Stromal cell of bone marrow (primary cell): ENCODE measurements around the gene TULP3.
A peak's percentile ranks its signal among the peaks of the same experiment; 100 is the strongest.

ENCODE experiments used
- DNase-seq: peaks from one replicate; pipeline ENCODE4 v3.0.0-alpha.2; 2012; ENCODE audit warnings: low read depth

Gene TULP3

GRCh38 chr12:2877047-2877952 is 13.4 kb upstream of the TULP3 start, which contains the start of the genes FOXM1 and RHNO1:
Gene FOXM1 (minus strand): TSS chr12:2877174. CDS start chr12:2874478, 2,696 bp downstream.
Gene RHNO1 (plus strand): TSS chr12:2877223. CDS start chr12:2885367, 8,144 bp downstream.
- peak; percentile 77 for DNase-seq

- no peak for DNase-seq
These were observed 12.5 kb upstream of the TULP3 start for GRCh38 chr12:2877953-2878732.

- no peak for DNase-seq
These were observed 10.8 kb upstream of the TULP3 start for GRCh38 chr12:2879853-2880252.

- no peak for DNase-seq
These were observed 5.9 kb upstream of the TULP3 start for GRCh38 chr12:2884810-2885209.

GRCh38 chr12:2886768-2887450 is 3.8 kb upstream of the TULP3 start:
- no peak for DNase-seq

DNA sequence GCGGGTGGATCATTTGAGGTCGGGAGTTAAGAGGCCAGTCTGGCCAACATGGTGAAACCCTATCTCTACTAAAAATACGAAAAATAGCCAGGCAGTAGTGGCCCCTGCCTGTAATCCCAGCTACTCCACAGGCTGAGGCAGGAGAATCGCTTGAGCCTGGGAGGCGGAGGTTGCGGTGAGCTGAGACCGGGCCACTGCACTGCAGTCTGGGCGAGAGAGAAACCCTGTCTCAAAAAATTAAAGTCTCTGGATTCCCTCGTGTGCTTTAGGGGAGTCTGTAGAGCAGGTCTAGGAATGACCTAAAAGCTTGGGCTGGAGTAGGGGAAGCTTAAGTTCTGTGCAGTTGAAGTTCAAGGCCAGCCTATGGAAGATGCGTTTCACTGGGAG is 697 bp upstream of the TULP3 start:
- DNase-seq: no peak

GRCh38 chr12:2891240-2892053 is 756 bp downstream of the TULP3 start:
- no peak for DNase-seq

DNA sequence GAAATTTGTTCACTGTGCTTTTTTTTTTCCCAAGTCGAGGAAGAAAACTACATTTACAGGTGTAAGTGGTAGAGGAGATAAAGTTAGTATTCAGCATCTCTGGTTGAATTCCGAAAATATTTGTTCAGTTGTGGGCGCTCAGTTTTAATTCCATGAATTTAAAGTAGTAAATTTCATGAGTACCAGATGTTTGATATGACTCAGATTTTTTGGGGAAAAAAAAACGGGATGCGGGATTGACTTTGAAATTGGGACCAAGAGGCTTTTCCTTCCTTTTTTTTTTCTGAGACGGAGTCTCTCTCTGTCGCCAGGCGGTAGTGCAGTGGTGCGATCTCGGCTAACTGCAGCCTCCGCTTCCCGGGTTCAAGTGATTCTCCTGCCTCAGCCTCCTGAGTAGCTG is 1.6 kb downstream of the TULP3 start:
- DNase-seq: no peak

DNA sequence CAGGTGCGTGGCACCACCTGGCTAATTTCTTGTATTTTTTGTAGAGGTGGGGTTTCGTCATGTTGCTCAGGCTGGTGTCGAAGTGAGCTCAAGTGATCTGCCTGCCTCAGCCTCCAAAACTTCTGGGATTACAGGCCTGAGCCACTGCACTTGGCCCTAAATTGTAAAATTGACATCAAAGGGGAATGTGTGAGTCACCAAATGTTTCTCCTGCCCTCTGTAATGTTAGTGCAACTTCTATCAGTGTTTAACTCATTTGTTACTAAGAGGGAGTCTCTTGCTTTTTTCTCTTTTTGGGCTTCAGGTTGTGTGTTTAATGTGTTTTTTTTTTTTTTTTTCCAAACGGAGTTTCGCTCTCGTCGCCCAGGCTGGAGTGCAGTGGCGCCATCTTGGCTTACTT is 2.3 kb downstream of the TULP3 start:
- DNase-seq: peak; percentile 86

DNA sequence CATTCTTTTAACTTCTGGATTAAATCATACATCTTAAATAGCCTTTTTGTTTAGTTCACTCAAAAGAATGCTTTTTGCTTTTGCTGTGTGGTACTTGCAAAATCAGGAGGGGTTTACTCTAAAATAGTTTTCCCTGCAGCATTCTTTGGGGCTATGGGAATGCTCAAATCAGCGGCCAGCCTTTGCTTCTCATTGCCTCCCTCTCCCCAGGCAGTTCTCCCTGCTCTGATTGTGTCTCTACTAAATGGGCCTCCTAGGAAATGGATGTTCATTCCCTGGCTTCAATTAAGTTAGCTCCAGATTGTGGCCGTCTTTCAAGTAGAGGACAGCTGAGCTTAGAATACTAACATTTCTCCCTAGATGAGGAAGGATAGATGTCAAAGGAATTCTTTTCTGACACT is 4.4 kb downstream of the TULP3 start:
- no peak for DNase-seq

DNA sequence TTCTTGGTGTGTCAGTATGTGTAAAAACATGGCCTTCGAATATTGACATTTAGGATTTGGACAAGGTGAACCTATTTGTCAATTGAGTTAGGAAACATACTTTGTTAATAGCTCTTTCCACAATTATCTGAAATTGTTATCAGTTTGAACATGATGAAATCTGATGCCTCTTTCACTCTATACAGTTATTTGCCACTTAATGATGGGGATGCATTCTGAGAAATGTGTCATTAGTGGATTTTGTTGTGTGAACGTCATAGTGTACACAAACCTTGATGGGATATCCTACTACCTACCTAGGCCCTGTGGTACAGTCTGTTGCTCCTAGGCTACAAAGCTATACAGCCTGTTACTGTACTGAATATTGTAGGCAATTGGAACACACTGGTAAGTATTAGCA is 4.8 kb downstream of the TULP3 start:
- no peak for DNase-seq

GRCh38 chr12:2897418-2897817 is 6.7 kb downstream of the TULP3 start:
- DNase-seq: no peak

GRCh38 chr12:2900642-2901041 is 10.0 kb downstream of the TULP3 start:
- DNase-seq: no peak

GRCh38 chr12:2902272-2902880 is 11.7 kb downstream of the TULP3 start:
- DNase-seq: no peak

DNA sequence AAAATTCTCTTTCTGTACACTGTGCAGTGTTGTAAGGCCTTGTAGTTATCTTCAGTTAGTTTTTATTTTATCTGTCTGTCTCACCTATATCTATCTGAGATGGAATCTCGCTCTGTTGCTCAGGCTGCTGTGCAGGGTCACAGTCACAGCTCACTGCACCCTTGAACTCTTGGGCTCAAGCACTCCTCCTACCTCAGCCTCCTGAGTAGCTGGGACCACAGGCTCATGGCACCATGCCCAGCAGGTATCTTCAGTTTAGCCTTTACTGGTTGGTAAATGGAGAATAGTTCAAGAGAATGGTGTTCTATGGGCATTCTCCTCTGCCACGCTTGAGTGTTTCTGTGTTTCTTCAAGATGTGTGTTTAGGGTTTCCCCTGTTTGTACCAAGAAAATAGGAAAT is 13.6 kb downstream of the TULP3 start:
- DNase-seq: no peak

- no peak for DNase-seq
These were observed 21.5 kb downstream of the TULP3 start for GRCh38 chr12:2912216-2912575.

DNA sequence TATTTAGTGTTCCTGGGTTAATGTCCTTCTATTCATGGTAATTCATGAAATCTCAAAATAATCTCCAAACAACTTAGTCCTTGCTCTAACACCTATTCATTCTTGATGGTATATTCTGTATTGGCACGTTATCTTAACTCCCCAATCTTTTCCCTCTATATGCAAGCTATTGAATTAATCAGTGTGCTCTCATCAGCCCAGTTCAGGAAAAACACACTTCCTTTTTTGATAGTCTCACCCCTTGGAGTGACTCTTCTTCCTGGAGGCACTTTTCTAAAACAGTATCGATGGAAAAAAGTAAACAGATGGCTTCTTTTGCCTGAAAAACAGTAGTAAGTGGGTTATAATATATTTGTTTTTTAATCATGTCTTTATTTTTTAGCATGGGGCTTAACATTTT is 28.6 kb downstream of the TULP3 start:
- DNase-seq: no peak

DNA sequence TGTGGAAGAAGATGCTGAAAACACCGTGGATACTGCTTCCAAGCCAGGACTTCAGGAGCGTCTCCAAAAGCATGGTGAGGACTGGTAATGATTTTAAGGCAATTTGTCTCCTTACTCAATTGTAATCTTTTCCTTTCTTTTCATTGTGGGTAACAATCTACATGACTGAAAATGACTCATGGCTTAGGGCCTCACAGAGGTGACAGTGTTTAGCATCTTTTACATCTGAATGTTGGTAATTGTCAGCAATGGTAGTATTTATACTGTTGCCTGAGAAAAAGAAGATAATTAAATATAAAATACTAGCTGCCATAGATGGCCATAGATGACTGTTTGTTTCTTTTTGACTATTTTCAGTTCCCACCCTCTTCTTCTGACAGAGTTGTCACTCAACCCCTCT is 31.6 kb downstream of the TULP3 start:
- DNase-seq: no peak

DNA sequence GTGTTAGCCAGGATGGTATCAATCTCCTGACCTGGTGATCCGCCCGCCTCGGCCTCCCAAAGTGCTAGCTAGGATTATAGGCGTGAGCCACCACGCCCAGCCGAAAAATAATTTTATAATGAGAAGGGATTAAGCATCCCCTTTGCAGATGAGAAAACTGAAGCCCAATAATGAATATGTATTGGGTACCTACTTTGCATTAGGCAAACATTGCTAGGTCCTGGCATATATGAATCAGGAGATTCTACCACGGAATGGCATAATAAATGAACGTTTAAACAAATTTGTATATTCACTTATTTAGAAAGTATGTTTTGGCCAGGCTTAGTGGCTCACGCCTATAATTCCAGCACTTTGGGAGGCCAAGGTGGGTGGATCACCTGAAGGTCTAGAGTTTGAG is 32.4 kb downstream of the TULP3 start:
- no peak for DNase-seq

- DNase-seq: peak; percentile 20
These were observed 33.3 kb downstream of the TULP3 start for GRCh38 chr12:2924019-2924418.

DNA sequence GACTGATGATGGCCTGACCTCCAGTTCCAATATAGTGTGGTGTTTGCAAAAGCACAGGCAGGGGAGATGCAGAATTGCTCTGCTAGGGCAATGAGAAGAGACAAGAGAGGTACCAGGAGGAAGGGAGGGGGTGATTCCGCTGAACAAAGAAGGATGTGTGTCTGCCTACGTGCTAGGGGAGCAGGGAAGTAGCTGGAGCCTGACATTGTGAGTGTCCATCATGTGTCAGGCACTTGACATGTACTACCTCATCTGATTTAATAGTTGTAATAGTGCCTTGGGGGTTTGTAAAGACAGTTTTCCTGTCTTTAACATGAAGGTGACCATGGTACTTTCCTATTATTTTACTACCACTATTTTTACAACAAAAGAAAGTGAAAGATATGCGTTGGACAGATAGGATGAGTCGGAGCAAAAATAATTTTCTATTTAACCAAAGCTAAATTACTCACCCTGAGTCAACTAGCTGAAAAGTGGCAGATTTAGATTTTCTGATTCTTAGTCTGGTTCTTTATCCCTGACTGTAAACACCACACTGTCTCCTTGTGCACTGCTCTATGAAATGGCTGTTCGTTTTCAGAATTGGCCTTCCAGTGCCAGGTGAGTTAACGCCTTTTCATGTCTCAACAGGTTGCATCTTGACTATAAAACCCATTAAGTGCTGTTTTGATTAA is 34.8 kb downstream of the TULP3 start:
- peak; percentile 14 for DNase-seq
